GM19023 (cell line): Measurements from ENCODE around the gene POLR2L.
A peak's percentile ranks its signal among the peaks of the same experiment; 100 is the strongest.

Experiments
- ATAC-seq: cut with Tn5 transposase; IDR thresholded peaks from one replicate; pipeline ENCODE4 v1.9.1; 2021; ENCODE audit warnings: mild to moderate bottlenecking, moderate library complexity; ENCODE audit not compliant: unreplicated experiment

The POLR2L gene

GRCh38 chr11:842370-843002, at the start of gene POLR2L, which contains the start of gene TSPAN4:
POLR2L (minus strand) TSS chr11:842529; CDS start chr11:842508, 21 bp downstream.
TSPAN4 (plus strand) TSS chr11:842852; CDS start chr11:850305, 7,453 bp downstream.
- ATAC-seq = peak; percentile 68

GRCh38 chr11:890794-891540, 48.6 kb upstream of the POLR2L start:
- ATAC-seq = no peak

DNA sequence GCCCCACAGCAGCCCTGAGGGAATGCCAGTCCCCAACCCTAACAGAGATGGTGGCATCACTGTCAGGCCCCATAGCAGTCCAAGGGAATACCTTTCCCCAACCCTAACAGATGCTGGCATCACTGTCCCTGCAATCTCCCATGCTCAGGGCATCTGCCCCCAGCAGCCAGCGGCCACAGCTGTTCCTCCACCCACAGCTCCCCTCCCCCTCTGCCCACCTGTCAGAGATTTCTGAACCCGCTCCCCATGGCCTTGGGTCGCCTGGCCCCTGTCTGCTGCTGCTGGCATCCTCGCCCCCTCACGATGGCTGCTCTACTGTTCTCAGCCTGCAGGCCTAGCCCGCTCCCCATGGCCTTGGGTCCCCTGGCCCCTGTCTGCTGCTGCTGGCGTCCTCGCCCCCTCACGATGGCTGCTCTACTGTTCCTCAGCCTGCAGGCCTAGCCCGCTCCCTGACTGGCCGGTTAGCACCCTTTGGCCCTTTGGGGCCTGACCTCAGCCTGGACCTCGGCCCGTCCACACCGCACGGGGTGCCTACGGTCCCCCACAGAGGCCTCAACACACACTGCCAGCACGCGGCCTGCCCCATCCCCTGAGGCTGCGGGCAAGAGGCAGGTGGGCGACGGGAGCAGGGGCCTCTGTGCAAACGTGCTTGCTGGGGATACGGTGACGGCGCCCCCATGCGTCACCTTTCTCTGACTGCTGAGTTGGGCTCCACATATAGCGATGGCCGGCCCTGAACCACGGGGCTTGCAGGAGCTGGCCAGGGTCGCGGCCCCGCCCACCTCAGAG, 47.6 kb upstream of the POLR2L start:
- ATAC-seq = no peak

DNA sequence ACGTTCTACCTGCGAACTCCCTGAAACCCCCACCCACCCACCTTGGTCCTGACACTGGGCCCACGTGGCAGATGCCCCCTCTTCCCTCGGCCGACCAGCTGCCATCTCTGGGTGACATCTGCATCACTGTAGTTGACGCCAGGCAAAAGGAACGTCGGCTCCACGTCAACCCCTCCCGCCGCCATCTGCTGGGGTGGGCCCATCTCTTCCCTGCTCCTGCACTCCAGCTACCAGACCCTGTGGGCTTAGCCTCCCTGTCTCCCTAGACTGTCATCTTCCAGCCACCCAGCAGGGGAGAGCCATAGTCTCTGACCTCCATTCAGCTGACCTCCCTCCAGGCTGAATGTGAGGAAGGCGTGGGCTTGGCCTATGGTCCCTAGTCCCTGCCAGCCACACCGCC, 46.9 kb upstream of the POLR2L start:
- ATAC-seq = no peak

DNA sequence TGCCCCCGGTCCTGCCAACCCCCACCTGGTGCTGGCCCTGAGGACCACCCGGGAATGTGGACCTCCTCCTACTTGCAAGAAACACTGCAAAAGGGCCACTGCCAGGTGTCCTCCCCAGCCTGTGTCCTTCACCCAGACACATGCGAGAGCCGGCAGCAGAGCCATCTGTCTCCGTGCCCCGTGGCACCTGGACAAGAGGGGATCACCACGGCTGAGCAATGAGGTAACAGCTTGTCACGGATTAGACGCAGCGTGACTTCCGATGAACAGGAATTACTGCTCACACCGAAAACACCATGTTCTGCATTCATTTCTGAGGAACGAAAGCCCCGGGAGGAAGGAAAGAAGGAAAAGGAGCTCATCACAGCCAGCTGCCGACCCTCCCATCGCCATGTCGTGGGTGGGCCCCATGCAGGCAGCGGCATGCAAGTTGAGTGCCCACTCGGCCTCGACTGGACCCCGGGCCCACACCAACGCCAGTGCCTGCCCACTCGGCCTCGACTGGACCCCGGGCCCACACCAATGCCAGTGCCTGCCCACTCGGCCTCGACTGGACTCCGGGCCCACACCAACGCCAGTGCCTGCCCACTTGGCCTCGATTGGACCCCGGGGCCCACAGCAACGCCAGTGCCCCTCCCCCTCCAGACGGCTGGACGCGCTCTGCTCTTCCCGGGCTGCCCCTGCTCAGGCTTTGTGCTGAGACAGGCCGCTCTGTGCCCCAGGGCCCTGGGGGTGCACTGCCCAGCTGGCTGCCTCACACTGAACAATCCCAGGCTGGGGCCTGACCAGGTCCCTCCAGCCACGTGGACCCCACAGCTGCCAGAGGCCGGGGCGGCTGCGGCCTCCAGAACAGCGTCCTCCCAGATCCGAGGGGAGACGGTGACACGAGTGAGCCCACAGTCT, 46.2 kb upstream of the POLR2L start:
- no peak for ATAC-seq

- no peak for ATAC-seq
Measured at GRCh38 chr11:887589-887988, 45.3 kb upstream of the POLR2L start.

DNA sequence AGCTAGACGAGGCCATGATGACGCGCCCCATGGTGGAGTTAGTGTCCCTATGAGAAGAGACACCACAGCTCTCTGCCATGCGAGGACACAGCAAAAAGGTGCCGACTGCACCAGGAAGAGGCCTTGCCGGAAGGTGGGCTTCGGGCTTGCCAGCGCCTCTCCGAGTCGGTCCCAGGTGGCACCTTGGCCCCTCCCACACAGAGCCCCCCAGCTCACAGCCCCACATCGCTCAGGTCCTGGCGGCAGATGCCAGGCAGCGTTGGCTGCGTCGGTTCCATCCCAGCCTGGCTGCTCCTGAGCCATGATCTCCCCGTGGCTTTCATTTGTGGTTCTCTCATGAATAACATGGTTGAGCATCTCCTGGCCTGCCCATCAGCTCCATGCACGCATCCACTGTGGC, 44.2 kb upstream of the POLR2L start:
- ATAC-seq = no peak

GRCh38 chr11:884578-885070, 42.3 kb upstream of the POLR2L start:
- ATAC-seq = no peak

- no peak for ATAC-seq
Measured at GRCh38 chr11:883527-883926, 41.2 kb upstream of the POLR2L start.

- ATAC-seq = no peak
Measured at GRCh38 chr11:882596-882995, 40.3 kb upstream of the POLR2L start.

DNA sequence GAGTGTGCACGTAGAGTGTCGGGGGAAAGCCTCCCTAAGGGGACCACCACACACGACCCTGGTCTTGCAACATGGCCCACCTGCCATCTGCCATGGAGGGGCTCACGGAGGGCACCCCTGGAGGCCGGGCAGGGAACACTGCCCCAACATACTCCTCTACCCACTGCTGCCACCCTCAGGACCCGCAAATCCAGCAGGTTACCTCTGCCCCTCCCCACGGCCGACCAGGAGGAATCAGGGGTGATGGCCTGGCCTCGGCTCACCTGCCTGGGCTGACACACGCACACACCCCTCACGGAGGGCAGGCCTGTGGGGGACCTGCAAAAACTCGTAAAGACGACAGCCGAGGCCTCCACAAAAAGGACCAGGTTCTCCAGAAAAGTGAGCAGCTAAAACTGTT, 38.1 kb upstream of the POLR2L start:
- no peak for ATAC-seq

DNA sequence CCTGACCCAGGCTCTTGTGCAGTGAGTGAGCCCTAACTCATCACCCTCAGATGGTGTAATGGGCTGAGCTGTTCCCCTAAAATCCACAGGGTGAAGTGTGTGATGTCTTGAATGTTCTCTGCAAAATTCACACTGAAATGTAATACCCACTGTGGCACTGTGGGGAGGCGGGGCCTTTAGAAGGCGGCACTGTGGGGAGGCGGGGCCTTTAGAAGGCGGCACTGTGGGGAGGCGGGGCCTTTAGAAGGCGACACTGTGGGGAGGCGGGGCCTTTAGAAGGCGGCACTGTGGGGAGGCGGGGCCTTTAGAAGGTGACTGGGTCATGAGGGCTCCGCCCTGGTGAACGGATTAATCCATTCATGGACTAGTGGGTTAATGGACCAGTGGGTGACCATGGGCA, 35.2 kb upstream of the POLR2L start:
- ATAC-seq = no peak

- ATAC-seq = no peak
Measured at GRCh38 chr11:876545-876944, 34.2 kb upstream of the POLR2L start.

DNA sequence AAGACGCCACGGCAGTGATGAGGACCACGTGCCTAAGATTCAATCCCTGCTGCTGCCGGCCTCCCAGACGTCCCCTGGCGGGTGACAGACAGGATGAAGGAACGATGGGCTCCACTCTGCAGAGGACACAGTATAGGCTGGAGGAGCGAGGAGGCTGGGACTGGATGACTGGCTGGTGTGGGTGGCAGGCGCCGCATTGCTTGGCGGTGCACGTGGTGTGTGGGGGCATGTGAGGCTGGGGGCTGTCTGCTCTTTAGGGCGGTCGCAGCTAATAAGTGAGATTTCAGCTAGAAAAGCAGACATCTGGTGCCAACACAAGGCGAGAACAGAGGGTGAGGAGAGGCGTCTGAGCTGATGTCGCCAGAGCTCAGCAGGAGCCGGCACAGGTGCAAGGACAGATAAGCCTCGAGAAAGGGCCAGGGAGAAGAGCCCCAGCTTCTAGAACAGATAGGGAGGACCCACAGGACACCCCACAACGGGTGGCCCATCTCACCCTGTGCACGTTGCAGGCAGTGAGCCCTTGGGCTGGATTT, 33.5 kb upstream of the POLR2L start:
- ATAC-seq = no peak

DNA sequence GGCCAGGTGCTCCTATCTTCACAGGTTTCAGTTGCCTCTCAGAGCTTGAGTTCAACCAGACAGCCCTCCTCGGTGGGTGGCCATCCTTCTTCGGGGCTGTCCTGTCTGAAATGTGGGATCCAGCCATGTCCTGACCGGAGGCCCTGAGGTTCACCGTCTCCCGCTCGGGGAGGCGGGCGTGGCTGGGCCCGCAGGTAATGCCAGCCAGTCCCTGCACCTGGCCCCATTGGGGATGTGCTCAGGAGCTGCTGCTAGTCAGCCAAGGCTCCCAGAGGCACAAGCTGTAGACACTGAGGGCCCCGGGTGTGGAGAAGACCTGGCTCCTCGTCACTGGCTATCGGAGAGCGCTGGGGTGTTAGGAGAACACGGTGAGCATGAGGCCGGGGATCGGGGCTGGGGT, 32.9 kb upstream of the POLR2L start:
- ATAC-seq = no peak

GRCh38 chr11:873706-874105, 31.4 kb upstream of the POLR2L start:
- no peak for ATAC-seq

GRCh38 chr11:872799-873198, 30.5 kb upstream of the POLR2L start:
- no peak for ATAC-seq

- ATAC-seq = no peak
Measured at GRCh38 chr11:871472-871871, 29.1 kb upstream of the POLR2L start.

- ATAC-seq = no peak
Measured at GRCh38 chr11:870418-870817, 28.1 kb upstream of the POLR2L start.

- ATAC-seq = no peak
Measured at GRCh38 chr11:870127-870413, 27.7 kb upstream of the POLR2L start.
